GM12872 (cell line): ENCODE data around the gene OSCP1.

Experiments used
- TF ChIP-seq, protein P1 (sequence below): IDR thresholded peaks from 3 replicates; pipeline ENCODE4 v1.5.1; 2011; ENCODE audit warnings: low read depth, mild to moderate bottlenecking, low read length, moderate library complexity; ENCODE audit not compliant: insufficient read depth

The OSCP1 gene

DNA sequence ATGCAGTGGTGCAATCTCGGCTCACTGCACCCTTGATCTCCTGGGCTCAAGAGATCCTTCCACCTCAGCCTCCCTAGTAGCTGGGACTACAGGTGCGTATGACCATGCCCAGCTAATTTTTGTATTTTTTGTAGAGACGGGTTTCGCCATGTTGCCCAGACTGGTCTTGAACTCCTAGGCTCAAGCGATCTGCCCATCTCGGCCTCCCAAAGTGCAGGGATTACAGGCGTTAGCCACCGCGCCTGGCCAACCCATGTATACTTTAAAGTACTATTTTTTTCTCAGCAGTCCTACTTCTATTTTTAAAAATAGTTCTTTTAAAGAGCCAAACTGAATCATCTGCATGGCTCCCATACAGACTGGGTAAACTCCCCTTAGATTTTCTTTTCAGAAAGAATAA is 68.0 kb downstream of the OSCP1 start:
- TF ChIP-seq, protein P1, sequence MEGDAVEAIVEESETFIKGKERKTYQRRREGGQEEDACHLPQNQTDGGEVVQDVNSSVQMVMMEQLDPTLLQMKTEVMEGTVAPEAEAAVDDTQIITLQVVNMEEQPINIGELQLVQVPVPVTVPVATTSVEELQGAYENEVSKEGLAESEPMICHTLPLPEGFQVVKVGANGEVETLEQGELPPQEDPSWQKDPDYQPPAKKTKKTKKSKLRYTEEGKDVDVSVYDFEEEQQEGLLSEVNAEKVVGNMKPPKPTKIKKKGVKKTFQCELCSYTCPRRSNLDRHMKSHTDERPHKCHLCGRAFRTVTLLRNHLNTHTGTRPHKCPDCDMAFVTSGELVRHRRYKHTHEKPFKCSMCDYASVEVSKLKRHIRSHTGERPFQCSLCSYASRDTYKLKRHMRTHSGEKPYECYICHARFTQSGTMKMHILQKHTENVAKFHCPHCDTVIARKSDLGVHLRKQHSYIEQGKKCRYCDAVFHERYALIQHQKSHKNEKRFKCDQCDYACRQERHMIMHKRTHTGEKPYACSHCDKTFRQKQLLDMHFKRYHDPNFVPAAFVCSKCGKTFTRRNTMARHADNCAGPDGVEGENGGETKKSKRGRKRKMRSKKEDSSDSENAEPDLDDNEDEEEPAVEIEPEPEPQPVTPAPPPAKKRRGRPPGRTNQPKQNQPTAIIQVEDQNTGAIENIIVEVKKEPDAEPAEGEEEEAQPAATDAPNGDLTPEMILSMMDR: no peak

DNA sequence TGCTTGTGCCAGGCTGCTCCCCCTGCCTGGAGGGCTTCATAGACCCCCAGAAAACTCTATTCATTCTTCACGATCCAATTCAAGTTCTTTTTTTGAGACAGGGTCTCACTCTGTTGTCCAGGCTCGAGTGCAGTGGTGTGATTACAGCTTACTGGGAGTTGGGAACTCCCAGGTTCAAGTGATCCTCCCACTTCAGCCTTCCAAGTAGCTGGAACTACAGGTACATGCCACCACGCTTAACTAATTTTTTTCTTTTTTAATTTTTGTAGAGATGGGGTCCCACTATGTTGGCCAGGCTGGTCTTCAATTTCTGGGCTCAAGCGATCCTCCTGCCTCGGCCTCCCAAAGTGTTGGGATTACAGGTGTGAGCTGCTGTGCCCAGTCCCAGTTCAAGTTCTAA is 68.8 kb downstream of the OSCP1 start:
- TF ChIP-seq, protein P1: no peak

DNA sequence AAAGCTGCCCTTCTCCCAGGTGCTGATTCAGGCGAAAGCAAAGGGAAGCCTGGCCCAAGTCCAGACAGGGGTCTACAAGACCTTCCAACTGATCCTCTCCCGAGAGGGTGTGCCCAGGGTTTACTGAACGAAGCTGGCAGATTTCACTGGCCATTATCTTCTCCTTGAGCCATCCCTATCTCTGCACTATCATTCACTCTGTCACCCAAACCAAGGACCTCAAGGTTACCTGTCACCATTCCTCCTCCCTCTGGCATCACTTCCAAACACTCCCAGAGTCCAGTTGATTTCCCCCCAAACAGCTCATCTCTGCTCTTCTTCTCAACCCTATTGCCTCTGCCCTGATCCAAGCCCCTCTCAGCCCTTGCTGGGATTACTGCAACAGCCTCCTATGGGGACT is 69.5 kb downstream of the OSCP1 start:
- TF ChIP-seq, protein P1: no peak

- TF ChIP-seq, protein P1: no peak
Measured at GRCh38 chr1:36380143-36380619, 70.1 kb downstream of the OSCP1 start.

GRCh38 chr1:36377791-36378492 is 72.3 kb downstream of the OSCP1 start:
- TF ChIP-seq, protein P1: no peak

- TF ChIP-seq, protein P1: no peak
Measured at GRCh38 chr1:36372617-36373016, 77.6 kb downstream of the OSCP1 start.

DNA sequence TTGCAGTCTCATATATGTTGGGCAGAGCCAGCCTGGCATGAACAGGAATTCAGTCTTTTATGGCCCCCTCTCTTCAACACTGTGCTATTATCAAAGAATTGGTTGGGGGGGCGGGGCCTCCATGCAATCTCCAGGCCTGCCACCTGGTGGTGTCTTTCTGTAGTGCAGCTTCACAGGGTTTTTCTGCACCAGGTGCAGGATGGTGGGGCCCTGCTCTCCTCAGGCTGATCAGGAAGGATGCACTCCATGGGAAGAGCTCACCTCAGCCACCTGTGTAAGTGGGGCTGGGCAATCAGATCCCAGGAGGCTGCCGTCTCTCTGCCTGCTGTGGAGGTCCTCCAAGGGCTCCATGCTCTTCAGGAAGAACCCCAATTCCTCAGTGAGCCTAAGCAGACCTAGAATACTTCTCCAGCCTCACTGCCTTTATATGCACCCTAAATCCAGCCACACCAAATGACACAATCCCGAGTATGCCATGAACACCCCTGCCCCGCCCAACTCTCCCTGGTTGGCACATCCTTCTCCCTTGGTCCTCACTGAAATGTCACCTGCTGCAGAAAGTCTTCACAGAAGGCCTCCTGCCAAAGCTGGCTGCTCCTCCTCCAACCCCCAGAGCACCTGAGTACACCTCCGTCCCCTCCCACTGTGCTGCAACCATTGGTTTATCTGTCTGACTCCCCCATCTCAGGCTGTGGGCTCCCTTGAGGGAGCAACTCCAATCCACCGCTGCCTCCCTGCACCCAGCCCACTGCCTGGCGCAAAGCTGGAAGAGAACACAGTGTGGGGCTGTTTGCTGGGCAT is 81.0 kb downstream of the OSCP1 start:
- TF ChIP-seq, protein P1: peak; percentile 90
